Glutamatergic neuron (in vitro differentiated cells): ENCODE data around the gene SEC23IP. TPM values are rescaled to one million over a fixed set of nuclear protein-coding genes. Genes with fewer than 3 reads are reported as not detected.

Source experiments
- DNase-seq: peaks from one replicate; pipeline ENCODE4 v3.0.0; 2022
- H3K27ac Mint-ChIP-seq: one replicate; pipeline ENCODE4 v1.8.0; 2020; ENCODE audit warnings: mild to moderate bottlenecking, mixed read lengths, inconsistent platforms; ENCODE audit not compliant: unreplicated experiment
- H3K27me3 Mint-ChIP-seq: one replicate; pipeline ENCODE4 v1.8.0; 2020; ENCODE audit warnings: mild to moderate bottlenecking, moderate library complexity, mixed read lengths, inconsistent platforms; ENCODE audit not compliant: unreplicated experiment
- H3K36me3 Mint-ChIP-seq: one replicate; pipeline ENCODE4 v1.8.0; 2020; ENCODE audit warnings: mild to moderate bottlenecking, mixed read lengths, inconsistent platforms; ENCODE audit not compliant: unreplicated experiment
- H3K4me1 Mint-ChIP-seq: one replicate; pipeline ENCODE4 v1.8.0; 2020; ENCODE audit warnings: mild to moderate bottlenecking, low read depth, mixed read lengths, inconsistent platforms; ENCODE audit not compliant: unreplicated experiment
- H3K4me3 Mint-ChIP-seq: one replicate; pipeline ENCODE4 v1.8.0; 2020; ENCODE audit warnings: mild to moderate bottlenecking, mixed read lengths, inconsistent platforms; ENCODE audit not compliant: unreplicated experiment
- H3K9me3 Mint-ChIP-seq: one replicate; pipeline ENCODE4 v1.8.0; 2020; ENCODE audit warnings: mild to moderate bottlenecking, moderate library complexity, mixed read lengths, inconsistent platforms; ENCODE audit not compliant: unreplicated experiment
- long read RNA-seq: library from polyadenylated mRNA; unstranded; transcript quantifications from one replicate; pipeline ENCODE4 v2.0.0, GENCODE V29; 2020; ENCODE audit not compliant: unreplicated experiment
- total RNA-seq: library from RNA; stranded (reverse); fragmentation: NEBNext Ultra II Directional; extraction: Animal tissue kit (Norgen Biotek cat#: 25700); gene quantifications from one replicate; pipeline ENCODE4 v1.2.1, GENCODE V29; 2021; ENCODE audit not compliant: unreplicated experiment
- TF ChIP-seq, protein P1 (sequence below): fragments of 200-600 bp; sonication (generic); IDR thresholded peaks from one replicate; pipeline ENCODE4 v1.5.0; 2021; ENCODE audit not compliant: partially characterized antibody, unreplicated experiment

Gene SEC23IP
- 65.0 TPM for total RNA-seq
- long read RNA-seq, full-length matches to known transcripts: 2 of 6 reads
- long read RNA-seq, partial matches to known transcripts: 3 of 6 reads
- long read RNA-seq, other reads (novel, unspliced or antisense): 1 of 6 reads

DNA sequence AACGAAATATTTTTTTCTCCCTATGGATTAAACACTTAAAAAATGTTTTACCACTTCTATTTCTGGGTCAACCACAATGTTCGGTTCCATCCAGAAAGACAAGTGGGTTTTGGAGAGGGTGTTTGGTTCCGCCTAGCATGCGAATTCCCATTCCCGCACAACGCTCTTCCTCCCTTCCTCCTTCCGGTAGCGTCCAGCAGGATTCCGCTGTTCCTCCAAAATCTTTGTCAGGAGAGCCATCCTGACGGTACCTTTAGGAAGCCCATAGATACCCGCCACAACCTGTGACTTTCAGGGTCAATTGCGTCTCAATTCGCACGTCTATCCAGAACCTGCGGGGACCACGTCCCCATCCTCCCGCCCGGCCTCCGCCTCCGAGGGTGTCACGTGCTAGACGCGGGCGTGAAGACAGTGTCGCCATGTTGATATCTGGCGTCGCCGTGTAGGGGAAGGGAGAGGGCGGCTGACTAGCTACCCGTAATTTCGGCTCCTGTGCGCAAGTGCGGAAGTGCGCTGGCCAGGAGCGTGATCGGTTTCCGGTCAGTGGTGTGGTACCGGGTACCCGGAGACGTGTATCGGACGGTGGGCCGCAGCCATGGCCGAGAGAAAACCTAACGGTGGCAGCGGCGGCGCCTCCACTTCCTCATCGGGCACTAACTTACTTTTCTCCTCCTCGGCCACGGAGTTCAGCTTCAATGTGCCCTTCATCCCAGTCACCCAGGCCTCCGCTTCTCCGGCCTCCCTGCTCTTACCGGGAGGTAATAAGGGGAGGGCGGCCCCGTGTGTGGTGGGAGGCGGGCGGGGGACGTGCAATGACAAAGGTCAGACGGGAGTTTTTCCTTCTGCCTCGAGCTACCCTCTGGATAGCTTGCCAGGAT is at the start of gene SEC23IP:
SEC23IP (plus strand) TSS at position 543 of the 878 bp plus-strand sequence; CDS start at position 596, 53 bp downstream.
- H3K4me3 Mint-ChIP-seq: peak within 1 kb of the TSS; percentile 97
- H3K27me3 Mint-ChIP-seq: peaks cover 6% of the 10 kb centered on the region
- peak within 1 kb of the TSS; percentile 98 for H3K27ac Mint-ChIP-seq
- peaks cover 6% of the 10 kb centered on the region for H3K36me3 Mint-ChIP-seq
- DNase-seq: peak; percentile 95
- peaks cover 5% of the 10 kb centered on the region for H3K9me3 Mint-ChIP-seq
- TF ChIP-seq, protein P1, sequence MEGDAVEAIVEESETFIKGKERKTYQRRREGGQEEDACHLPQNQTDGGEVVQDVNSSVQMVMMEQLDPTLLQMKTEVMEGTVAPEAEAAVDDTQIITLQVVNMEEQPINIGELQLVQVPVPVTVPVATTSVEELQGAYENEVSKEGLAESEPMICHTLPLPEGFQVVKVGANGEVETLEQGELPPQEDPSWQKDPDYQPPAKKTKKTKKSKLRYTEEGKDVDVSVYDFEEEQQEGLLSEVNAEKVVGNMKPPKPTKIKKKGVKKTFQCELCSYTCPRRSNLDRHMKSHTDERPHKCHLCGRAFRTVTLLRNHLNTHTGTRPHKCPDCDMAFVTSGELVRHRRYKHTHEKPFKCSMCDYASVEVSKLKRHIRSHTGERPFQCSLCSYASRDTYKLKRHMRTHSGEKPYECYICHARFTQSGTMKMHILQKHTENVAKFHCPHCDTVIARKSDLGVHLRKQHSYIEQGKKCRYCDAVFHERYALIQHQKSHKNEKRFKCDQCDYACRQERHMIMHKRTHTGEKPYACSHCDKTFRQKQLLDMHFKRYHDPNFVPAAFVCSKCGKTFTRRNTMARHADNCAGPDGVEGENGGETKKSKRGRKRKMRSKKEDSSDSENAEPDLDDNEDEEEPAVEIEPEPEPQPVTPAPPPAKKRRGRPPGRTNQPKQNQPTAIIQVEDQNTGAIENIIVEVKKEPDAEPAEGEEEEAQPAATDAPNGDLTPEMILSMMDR: no peak
- peaks cover 9% of the 10 kb centered on the region for H3K4me1 Mint-ChIP-seq

DNA sequence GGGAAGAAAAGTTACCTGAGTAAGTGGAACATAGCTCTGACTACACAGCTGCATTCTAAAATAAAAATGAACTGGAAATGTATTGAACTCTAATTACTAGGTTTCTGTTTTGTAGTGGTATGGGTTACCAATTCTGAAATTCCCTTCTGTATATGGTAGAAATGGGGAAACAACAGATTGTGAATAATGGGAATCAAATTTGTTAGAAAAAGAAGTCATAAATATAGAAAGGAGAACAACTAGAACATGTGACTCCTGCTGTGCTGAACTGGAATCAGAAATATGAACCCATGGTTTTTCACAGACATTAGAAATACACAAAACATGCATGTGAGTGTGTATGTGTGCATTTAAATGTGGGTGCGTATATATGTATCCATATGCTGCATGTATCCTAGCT is 46.9 kb upstream of the SEC23IP start:
- no peak for DNase-seq
- Mint-ChIP-seq H3K9me3 (no peaks in the 10 kb centered on the region), H3K27ac (no peak overlapping the region), H3K4me1 (no peaks in the 10 kb centered on the region), H3K36me3 (no peaks in the 10 kb centered on the region), H3K27me3 (no peaks in the 10 kb centered on the region), H3K4me3 (no peak overlapping the region)
- TF ChIP-seq, protein P1: no peak

DNA sequence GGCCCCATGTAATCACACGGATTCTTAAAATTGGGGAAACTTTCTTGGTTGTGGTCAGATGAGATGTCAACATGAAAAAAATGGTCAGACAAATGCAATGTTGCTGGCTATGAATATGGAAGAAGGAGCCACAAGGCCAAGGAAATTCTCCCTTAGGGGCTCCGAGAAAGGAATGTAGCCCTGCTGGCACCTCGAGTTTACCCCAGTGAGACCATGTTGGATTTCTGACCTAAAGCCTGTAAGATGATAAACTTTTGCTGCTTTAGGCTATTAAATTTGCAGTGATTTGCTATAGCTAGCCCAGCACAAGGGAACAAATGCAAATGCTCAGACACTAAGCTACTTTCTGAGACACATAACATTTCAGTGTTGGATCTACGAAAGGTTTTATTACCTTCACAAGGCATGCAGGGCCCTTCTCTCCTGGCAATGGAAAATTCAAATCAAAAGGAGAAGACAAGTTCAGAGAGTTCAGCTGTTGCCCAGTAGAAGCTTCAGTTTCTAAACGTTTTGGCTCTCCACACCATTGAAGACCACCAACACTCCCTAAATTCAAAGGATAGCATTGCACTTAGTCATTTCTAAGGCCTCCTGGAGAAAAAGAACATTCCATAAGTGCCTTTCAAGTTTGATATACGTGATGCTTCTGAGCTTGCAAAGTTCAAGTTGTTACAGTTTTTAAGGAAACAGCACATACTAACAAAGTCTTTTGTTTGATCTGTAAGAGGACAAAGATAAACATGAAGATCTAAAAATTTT is 43.3 kb upstream of the SEC23IP start:
- TF ChIP-seq, protein P1: no peak
- H3K36me3 Mint-ChIP-seq: no peaks in the 10 kb centered on the region
- H3K27me3 Mint-ChIP-seq: no peaks in the 10 kb centered on the region
- no peaks in the 10 kb centered on the region for H3K9me3 Mint-ChIP-seq
- no peak overlapping the region for H3K27ac Mint-ChIP-seq
- no peak overlapping the region for H3K4me3 Mint-ChIP-seq
- H3K4me1 Mint-ChIP-seq: no peaks in the 10 kb centered on the region
- no peak for DNase-seq

DNA sequence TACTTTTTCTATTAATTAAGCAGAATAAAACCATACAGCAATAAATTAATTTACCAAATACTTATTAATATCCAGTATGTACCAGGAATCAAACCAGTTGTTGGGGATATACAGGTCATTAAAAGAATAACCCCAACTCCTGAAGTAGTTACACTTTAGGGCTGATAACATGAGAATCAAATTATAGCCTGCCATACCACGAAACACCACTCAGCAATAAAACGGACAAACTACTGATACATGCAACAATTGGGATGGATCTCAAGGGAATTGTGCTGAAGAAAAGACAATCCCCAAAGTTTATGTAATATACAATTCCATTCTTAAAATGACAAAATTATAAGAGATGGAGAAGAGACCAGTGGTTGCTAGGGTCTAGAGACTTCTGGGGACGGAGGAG is 42.6 kb upstream of the SEC23IP start:
- H3K9me3 Mint-ChIP-seq: no peaks in the 10 kb centered on the region
- H3K4me3 Mint-ChIP-seq: peak overlapping the region; percentile 25
- H3K27me3 Mint-ChIP-seq: no peaks in the 10 kb centered on the region
- H3K36me3 Mint-ChIP-seq: no peaks in the 10 kb centered on the region
- H3K4me1 Mint-ChIP-seq: no peaks in the 10 kb centered on the region
- H3K27ac Mint-ChIP-seq: no peak overlapping the region
- TF ChIP-seq, protein P1: no peak
- no peak for DNase-seq

DNA sequence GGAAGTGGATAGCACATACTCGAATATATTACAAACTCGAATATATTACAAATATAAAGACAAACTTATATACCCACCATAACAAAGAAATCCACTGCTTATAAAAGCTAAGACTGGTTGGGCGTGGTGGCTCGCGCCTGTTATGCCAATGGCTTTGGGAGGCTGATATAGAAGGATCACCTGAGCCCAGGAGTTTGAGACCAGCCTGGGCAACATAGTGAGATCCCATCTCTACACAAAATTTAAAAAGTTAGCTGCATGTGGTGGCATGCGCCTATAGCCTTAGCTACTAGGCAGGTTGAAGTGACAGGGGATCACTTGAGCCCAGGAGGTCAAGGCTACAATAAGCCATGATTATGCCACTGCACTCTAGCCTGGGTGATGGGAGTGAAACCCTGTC is 40.3 kb upstream of the SEC23IP start:
- H3K27ac Mint-ChIP-seq: no peak overlapping the region
- TF ChIP-seq, protein P1: no peak
- H3K9me3 Mint-ChIP-seq: no peaks in the 10 kb centered on the region
- no peak overlapping the region for H3K4me3 Mint-ChIP-seq
- no peaks in the 10 kb centered on the region for H3K36me3 Mint-ChIP-seq
- H3K4me1 Mint-ChIP-seq: no peaks in the 10 kb centered on the region
- DNase-seq: no peak
- no peaks in the 10 kb centered on the region for H3K27me3 Mint-ChIP-seq
